K562 (cell line): Measurements from ENCODE around the gene PDE4A. TPM values are rescaled to one million over a fixed set of nuclear protein-coding genes. Genes with fewer than 3 reads are reported as not detected.
A peak's percentile ranks its signal among the peaks of the same experiment; 100 is the strongest.

Source experiments
- E2F5 ChIP-seq: sonication (generic); formaldehyde crosslinking; IDR thresholded peaks from 2 replicates; pipeline ENCODE4 v1.8.0; 2022; ENCODE audit warnings: mild to moderate bottlenecking, missing genetic modification reagents
- HOMEZ ChIP-seq: fragments of 250-450 bp; sonication (Bioruptor Pico); IDR thresholded peaks from 2 replicates; pipeline ENCODE4 v1.4.0; 2020; ENCODE audit warnings: mild to moderate bottlenecking, moderate library complexity
- PHF20 ChIP-seq: fragments of 450-650 bp; IDR thresholded peaks from 2 replicates; pipeline ENCODE4 v1.6.1; 2018; ENCODE audit not compliant: partially characterized antibody
- RBFOX2 ChIP-seq: fragments of 200-400 bp; formaldehyde crosslinking; IDR thresholded peaks from 2 replicates; pipeline ENCODE4 v1.6.1; 2017; ENCODE audit warnings: low read depth, mild to moderate bottlenecking, low read length, moderate library complexity
- RBM39 ChIP-seq: fragments of 200-400 bp; formaldehyde crosslinking; optimal IDR thresholded peaks from 2 replicates; pipeline ENCODE3; 2018; ENCODE audit warnings: low read depth, low read length
- RUNX1 ChIP-seq: sonication (generic); IDR thresholded peaks from 2 replicates; pipeline ENCODE4 v1.6.1; 2016; ENCODE audit warnings: antibody characterized with exemption, low read depth
- SAFB ChIP-seq: fragments of 200-400 bp; formaldehyde crosslinking; IDR thresholded peaks from 2 replicates; pipeline ENCODE4 v1.6.1; 2017; ENCODE audit warnings: low read depth, low read length, borderline replicate concordance
- TGIF2 ChIP-seq: sonication (generic); formaldehyde crosslinking; IDR thresholded peaks from 2 replicates; pipeline ENCODE4 v1.8.1; 2022; ENCODE audit warnings: mild to moderate bottlenecking, missing genetic modification reagents, moderate library complexity
- ZFX ChIP-seq: sonication (generic); formaldehyde crosslinking; IDR thresholded peaks from 2 replicates; pipeline ENCODE4 v1.8.0; 2022; ENCODE audit warnings: mild to moderate bottlenecking, missing genetic modification reagents, moderate library complexity
- ZNF384 ChIP-seq: IDR thresholded peaks from 2 replicates; pipeline ENCODE4 v1.6.1; 2012; ENCODE audit warnings: low read depth, low read length, improper control_type of control experiment
- ZNF561 ChIP-seq: fragments of 450-650 bp; formaldehyde crosslinking; conservative IDR thresholded peaks from 2 replicates; pipeline ENCODE4 v1.4.0; 2020; ENCODE audit warnings: mild to moderate bottlenecking, moderate library complexity
- ZNF644 ChIP-seq: fragments of 200-800 bp; sonication (Bioruptor generic); IDR thresholded peaks from 2 replicates; pipeline ENCODE4 v1.6.1; 2016; ENCODE audit warnings: low read depth, missing genetic modification characterization, missing compliant biosample characterization
- ZNF75A ChIP-seq: fragments of 450-650 bp; formaldehyde crosslinking; IDR thresholded peaks from 2 replicates; pipeline ENCODE4 v1.4.0; 2020; ENCODE audit warnings: mild to moderate bottlenecking
- ZNF830 ChIP-seq: fragments of 250-450 bp; sonication (Bioruptor Pico); IDR thresholded peaks from 2 replicates; pipeline ENCODE4 v1.5.0; 2021; ENCODE audit warnings: mild to moderate bottlenecking
- polyA plus RNA-seq, 8 experiments: library from polyadenylated mRNA; depleted of rRNA in 4 of 8; stranded (reverse) in 5 of 8; unstranded in 3 of 8; fragments of >200 nt; fragmentation: Nextera tagmentation in 2 of 8; fragmentation: Illumina TruSeq in 1 of 8; extraction: Ambion mirVana in 2 of 8; extraction: Trizol in 1 of 8; gene quantifications; 2 replicates each; pipeline versions ENCODE4 v1.2.1 to v1.2.3, GENCODE V29; 2011 to 2014; ENCODE audit warnings: inconsistent platforms in 1 of 8, missing spikeins in 1 of 8
- total RNA-seq, 7 experiments: library from RNA; depleted of rRNA in 6 of 7; stranded (reverse); fragments of >200 nt in 6 of 7; fragmentation: Illumina TruSeq in 2 of 7; extraction: Trizol in 2 of 7; gene quantifications; 2 replicates each; pipeline versions ENCODE4 v1.2.1 to v1.2.3, GENCODE V29; 2011 to 2021; ENCODE audit warnings: low replicate concordance in 1 of 7
- TF ChIP-seq, protein P1 (sequence below): fragments of 450-650 bp; IDR thresholded peaks from 2 replicates; pipeline ENCODE4 v1.6.1; 2018; ENCODE audit not compliant: partially characterized antibody
- TF ChIP-seq, protein P2 (sequence below): sonication (generic); formaldehyde crosslinking; IDR thresholded peaks from 2 replicates; pipeline ENCODE4 v1.8.1; 2023; ENCODE audit warnings: mild to moderate bottlenecking, missing genetic modification reagents
- TF ChIP-seq, protein P3 (sequence below): fragments of 450-650 bp; formaldehyde crosslinking; IDR thresholded peaks from 2 replicates; pipeline ENCODE4 v1.4.0; 2020; ENCODE audit warnings: mild to moderate bottlenecking

The PDE4A gene
- total and polyA plus RNA-seq, 9 of the 15 experiments (the other 6 are each of a cell fraction or from before 2014, with no cell fraction given): 0.66 to 26.9 (median 4.6) TPM

DNA sequence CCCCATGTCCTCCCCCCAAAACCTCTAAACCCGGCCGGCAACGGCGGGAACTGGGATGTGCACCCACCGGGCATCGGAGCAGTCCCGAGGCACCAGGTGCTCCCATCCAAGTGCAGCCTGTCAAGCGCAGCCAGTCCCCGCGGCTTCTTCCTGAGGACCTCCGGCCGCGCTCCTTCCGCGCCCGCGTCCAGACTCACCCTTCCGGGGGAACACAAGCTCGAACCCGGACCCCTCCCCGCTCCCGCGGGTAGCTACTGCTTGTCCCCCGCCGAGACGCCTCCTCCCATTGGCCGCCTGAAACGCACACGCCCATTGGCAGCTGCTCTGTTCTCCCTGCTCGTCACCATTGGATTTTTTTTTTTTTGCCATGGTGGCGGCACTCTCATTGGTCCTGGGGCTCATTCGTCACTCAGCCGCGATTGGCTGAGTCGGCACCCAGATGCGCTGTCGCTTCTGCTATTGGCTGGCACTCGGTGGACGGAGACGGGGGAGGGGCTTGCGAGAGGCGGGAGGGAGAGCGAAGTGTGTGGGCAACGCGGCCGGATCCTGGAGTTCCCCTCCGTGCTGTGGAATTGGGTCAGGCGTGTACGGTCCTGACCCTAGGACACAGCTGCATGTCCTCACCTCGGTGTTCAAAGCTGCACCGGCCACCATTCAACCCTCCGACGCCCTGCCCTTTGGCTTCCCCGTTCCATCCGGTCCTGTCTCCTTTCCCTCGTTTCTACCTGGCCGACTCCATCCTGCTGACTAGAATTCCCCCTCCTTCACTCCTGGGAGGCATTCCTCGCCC lies 39.8 kb upstream of the PDE4A start, which contains the start of gene TYK2 (continued):
- TF ChIP-seq PHF20: peak; percentile 97
- no peak for TF ChIP-seq ZNF644 (tag)
- TF ChIP-seq ZNF561: no peak
- TF ChIP-seq, protein P1, sequence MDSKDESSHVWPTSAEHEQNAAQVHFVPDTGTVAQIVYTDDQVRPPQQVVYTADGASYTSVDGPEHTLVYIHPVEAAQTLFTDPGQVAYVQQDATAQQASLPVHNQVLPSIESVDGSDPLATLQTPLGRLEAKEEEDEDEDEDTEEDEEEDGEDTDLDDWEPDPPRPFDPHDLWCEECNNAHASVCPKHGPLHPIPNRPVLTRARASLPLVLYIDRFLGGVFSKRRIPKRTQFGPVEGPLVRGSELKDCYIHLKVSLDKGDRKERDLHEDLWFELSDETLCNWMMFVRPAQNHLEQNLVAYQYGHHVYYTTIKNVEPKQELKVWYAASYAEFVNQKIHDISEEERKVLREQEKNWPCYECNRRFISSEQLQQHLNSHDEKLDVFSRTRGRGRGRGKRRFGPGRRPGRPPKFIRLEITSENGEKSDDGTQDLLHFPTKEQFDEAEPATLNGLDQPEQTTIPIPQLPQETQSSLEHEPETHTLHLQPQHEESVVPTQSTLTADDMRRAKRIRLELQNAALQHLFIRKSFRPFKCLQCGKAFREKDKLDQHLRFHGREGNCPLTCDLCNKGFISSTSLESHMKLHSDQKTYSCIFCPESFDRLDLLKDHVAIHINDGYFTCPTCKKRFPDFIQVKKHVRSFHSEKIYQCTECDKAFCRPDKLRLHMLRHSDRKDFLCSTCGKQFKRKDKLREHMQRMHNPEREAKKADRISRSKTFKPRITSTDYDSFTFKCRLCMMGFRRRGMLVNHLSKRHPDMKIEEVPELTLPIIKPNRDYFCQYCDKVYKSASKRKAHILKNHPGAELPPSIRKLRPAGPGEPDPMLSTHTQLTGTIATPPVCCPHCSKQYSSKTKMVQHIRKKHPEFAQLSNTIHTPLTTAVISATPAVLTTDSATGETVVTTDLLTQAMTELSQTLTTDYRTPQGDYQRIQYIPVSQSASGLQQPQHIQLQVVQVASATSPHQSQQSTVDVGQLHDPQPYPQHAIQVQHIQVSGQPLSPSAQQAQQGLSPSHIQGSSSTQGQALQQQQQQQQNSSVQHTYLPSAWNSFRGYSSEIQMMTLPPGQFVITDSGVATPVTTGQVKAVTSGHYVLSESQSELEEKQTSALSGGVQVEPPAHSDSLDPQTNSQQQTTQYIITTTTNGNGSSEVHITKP: peak; percentile 97
- TF ChIP-seq, protein P2, sequence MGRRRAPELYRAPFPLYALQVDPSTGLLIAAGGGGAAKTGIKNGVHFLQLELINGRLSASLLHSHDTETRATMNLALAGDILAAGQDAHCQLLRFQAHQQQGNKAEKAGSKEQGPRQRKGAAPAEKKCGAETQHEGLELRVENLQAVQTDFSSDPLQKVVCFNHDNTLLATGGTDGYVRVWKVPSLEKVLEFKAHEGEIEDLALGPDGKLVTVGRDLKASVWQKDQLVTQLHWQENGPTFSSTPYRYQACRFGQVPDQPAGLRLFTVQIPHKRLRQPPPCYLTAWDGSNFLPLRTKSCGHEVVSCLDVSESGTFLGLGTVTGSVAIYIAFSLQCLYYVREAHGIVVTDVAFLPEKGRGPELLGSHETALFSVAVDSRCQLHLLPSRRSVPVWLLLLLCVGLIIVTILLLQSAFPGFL (CRISPR knock-in tag): no peak; the same call in 1 of the 2 replicates
- no peak for TF ChIP-seq TGIF2
- no peak for TF ChIP-seq HOMEZ
- TF ChIP-seq E2F5 (CRISPR knock-in tag): no peak
- TF ChIP-seq, protein P3, sequence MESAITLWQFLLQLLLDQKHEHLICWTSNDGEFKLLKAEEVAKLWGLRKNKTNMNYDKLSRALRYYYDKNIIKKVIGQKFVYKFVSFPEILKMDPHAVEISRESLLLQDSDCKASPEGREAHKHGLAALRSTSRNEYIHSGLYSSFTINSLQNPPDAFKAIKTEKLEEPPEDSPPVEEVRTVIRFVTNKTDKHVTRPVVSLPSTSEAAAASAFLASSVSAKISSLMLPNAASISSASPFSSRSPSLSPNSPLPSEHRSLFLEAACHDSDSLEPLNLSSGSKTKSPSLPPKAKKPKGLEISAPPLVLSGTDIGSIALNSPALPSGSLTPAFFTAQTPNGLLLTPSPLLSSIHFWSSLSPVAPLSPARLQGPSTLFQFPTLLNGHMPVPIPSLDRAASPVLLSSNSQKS (CRISPR knock-in tag): no peak
- TF ChIP-seq RUNX1: no peak
- TF ChIP-seq ZNF75A (CRISPR knock-in tag): no peak
- TF ChIP-seq RBM39: no peak
- 0 out of 2 replicates have a peak, but pooled peaks have one; percentile 6 for TF ChIP-seq SAFB
- peak; percentile 100 for TF ChIP-seq ZNF384
- TF ChIP-seq ZFX: peak; percentile 67
- TF ChIP-seq RBFOX2: peak; percentile 95
- TF ChIP-seq ZNF830 (CRISPR knock-in tag): 0 out of 2 replicates have a peak, but pooled peaks have one; percentile 24
